GF-D8 (cell line): ENCODE data around the gene CFTR.

Source experiments
- DNase-seq: peaks from one replicate; lab custom pipeline; 2025; lab: John Stamatoyannopoulos, UW

CFTR gene

GRCh38 chr7:117590191-117590590 lies 110.4 kb downstream of the CFTR start:
- DNase-seq: no peak

DNA sequence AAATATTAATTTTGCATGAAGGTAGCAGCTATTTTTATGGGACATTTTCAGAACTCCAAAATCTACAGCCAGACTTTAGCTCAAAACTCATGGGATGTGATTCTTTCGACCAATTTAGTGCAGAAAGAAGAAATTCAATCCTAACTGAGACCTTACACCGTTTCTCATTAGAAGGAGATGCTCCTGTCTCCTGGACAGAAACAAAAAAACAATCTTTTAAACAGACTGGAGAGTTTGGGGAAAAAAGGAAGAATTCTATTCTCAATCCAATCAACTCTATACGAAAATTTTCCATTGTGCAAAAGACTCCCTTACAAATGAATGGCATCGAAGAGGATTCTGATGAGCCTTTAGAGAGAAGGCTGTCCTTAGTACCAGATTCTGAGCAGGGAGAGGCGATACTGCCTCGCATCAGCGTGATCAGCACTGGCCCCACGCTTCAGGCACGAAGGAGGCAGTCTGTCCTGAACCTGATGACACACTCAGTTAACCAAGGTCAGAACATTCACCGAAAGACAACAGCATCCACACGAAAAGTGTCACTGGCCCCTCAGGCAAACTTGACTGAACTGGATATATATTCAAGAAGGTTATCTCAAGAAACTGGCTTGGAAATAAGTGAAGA lies 112.3 kb downstream of the CFTR start:
- DNase-seq: no peak

DNA sequence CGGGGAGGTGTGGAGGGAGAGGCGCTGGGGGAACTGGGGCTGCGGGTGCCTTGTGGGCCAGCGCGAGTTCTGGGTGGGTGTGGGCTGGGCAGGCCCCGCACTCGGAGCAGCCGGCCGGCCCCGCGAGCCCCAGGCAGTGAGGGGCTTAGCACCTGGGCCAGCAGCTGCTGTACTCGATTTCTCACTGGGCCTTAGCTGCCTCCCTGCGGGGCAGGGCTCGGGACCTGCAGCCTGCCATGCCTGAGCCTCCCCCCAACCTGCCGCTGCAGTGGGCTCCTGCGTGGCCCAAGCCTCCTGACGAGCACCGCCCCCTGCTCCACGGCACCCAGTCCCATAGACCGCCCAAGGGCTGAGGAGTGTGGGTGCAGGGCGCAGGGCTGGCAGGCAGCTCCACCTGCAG lies 116.3 kb downstream of the CFTR start:
- DNase-seq: no peak

DNA sequence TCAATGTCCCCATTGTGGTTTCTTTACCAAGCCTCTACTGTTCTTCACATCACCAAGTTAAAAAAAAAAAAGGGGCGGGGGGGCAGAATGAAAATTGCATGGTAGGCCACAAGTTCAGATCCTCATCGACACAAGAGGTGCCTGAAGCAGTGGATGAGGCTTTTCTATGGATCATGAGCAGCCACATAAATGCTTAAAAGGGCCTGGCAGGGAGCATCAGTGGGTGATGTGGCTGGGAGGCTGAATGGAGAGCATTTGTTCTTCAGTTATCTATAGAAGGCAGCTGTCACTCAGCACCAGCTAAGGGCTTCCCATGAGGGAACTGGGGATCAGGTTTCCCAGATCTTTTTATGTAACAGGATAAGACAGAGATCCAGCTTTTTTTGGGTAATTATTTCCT lies 117.9 kb downstream of the CFTR start:
- no peak for DNase-seq

DNA sequence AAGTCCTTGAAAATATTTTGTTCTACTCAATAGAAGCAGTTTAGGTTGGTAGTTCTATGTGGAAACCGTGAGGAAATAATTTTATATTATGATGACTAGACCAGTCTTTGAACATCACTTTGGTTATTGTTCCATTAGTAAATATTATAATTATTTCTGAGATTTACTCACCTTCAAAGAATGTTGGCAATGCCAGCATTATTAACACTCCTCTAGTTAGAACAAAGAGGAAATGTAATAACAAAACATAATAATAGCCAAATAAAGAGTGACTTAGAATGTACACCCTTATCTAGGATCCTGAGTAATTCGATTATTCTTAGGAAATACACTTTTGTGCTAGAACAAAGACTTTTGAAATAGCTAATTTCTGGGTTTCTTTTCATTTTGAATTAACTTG lies 121.1 kb downstream of the CFTR start:
- no peak for DNase-seq

- no peak for DNase-seq
Observed at GRCh38 chr7:117603627-117604026, 123.8 kb downstream of the CFTR start.

DNA sequence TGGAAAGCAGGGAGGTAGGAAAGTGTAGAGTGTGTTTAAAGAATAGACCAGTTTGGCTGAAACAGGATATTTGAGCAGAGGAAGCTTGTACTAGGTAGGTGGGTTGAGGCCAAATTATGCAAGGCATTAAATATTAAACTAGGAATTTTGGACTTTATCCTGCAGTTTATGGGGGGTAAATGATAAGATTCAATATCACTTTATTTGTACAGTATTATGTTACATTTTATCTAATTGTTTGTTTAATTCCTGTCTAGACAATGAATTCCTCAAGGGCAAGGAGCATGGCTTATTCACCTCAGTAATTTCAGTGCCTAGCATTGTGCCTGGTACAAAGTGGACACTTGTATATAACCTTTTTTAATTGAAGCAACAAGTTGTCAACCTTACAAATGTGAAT lies 125.9 kb downstream of the CFTR start:
- DNase-seq: no peak

DNA sequence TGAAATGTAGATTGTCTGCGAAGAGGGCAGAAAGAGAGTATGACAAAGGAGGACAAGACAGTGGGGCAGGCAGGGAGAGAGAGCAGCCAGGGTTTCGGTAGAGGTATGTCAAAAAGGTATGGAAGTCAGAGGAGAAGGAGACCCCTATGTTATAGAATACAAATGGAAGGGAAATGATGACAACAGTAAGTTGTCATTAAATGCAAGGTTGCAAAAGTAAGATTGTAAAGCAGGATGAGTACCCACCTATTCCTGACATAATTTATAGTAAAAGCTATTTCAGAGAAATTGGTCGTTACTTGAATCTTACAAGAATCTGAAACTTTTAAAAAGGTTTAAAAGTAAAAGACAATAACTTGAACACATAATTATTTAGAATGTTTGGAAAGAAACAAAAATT lies 126.3 kb downstream of the CFTR start:
- no peak for DNase-seq

DNA sequence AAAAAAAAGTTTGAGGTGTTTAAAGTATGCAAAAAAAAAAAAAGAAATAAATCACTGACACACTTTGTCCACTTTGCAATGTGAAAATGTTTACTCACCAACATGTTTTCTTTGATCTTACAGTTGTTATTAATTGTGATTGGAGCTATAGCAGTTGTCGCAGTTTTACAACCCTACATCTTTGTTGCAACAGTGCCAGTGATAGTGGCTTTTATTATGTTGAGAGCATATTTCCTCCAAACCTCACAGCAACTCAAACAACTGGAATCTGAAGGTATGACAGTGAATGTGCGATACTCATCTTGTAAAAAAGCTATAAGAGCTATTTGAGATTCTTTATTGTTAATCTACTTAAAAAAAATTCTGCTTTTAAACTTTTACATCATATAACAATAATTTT lies 130.6 kb downstream of the CFTR start:
- DNase-seq: no peak

DNA sequence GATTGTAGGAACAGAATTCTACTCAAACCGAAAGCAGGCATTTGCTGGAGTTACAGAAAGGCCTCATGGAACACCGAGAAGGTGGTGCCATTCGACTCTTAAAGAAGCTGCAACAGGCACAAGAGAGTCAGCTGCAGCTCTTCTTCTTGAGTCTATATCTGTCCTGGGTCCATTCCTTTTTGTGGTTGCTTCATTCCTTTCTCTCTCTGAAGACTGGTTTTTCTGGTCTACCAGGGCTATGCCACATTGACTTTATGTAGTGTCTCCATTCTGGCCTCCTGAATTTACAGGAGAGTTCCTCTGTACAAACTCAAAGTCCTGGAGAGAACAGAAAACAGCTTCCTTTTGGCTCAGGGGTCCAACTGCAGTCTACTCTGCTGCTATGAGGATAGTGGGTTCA lies 132.8 kb downstream of the CFTR start:
- no peak for DNase-seq

DNA sequence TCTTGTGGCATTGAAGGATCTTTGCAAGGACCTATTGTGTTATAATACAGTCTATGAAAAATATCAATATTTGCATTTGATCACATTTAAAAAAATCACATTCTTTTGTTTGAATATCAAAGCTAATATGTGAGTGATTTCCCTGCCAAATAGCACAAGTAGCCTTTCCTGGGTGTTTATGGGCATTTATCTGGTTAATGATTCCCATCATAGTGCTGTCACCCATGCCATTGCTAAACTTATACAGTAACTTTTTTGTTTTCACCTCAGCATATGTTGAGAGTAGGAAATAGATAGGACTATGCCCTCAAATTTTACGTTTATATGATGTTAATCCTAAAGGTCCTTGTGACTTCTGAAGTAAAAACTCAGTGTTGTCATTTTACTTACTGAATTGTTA lies 136.9 kb downstream of the CFTR start:
- no peak for DNase-seq

DNA sequence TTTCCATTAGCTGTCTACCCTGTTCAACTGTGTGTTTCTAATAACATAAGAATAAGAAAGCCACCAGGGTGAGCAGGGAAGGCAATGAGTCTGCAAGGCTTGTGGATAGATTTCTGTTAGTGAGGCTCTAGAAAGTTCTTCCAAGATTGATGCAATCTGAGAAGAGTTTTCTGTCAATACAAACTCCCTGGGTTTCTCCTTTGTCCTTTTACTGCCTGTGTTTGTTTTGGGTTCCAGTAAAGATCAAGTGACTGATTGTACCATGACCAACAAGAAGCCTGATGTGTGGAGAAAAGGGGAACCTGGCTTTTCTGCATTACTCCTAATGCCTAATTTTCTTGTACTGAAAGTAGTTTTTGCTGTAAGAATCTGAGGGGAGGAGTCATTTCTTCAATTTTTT lies 139.9 kb downstream of the CFTR start:
- no peak for DNase-seq

GRCh38 chr7:117621075-117621618 lies 141.3 kb downstream of the CFTR start:
- no peak for DNase-seq

GRCh38 chr7:117623606-117624005 lies 143.8 kb downstream of the CFTR start:
- DNase-seq: no peak

- no peak for DNase-seq
Observed at GRCh38 chr7:117630501-117630900, 150.7 kb downstream of the CFTR start.

DNA sequence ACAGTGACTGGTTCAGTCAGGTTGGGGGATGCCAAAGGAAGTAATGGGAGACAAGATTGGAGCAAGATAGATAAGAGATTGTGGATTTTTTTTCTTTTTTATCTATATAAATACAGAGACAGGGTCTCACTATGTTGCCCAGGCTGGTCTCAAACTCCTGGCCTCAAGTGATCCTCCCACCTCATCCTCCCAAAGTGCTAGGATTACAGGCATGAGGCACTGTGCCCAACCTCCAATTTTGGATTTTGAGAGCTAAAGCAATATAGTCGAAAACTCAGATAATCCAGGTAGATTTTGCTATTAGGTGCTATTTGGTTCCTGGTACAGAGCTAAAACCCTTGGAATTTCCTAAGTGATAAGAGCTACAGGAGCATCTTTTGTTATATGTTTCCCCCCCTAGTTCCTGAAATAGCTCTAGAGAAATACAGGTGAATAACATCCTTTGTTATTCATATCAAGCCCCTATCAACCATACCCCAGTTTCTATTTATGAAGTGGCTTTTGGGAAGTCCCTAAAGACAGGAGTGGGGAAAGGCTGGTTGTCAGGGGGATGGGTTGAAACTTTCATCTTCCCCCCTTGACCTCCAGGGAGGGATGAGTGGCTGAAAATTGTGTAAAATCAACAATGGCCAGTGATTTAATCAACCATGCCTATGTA lies 151.2 kb downstream of the CFTR start:
- DNase-seq: no peak

GRCh38 chr7:117631652-117632051 lies 151.8 kb downstream of the CFTR start:
- no peak for DNase-seq

GRCh38 chr7:117637937-117638336 lies 158.1 kb downstream of the CFTR start:
- no peak for DNase-seq

GRCh38 chr7:117639966-117640365 lies 160.1 kb downstream of the CFTR start:
- no peak for DNase-seq

DNA sequence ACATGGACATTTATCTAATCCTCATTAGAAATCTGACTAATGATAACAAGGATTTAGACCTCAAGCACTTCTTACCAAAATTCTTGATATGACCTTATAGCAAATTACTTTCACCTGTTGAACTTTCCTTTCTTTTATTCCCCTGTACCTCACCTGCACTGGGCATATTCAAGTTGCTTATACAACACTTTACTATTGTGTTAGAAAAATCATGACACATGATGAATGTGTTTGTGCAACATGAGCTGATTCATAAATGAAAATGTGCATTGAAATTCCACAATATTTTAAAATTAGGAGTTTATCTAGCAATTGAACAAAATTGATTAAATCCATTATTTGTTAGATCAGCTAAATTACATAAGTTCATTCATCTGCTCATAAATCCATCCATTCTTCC lies 160.6 kb downstream of the CFTR start:
- no peak for DNase-seq

GRCh38 chr7:117645481-117646165 lies 165.8 kb downstream of the CFTR start:
- DNase-seq: no peak

DNA sequence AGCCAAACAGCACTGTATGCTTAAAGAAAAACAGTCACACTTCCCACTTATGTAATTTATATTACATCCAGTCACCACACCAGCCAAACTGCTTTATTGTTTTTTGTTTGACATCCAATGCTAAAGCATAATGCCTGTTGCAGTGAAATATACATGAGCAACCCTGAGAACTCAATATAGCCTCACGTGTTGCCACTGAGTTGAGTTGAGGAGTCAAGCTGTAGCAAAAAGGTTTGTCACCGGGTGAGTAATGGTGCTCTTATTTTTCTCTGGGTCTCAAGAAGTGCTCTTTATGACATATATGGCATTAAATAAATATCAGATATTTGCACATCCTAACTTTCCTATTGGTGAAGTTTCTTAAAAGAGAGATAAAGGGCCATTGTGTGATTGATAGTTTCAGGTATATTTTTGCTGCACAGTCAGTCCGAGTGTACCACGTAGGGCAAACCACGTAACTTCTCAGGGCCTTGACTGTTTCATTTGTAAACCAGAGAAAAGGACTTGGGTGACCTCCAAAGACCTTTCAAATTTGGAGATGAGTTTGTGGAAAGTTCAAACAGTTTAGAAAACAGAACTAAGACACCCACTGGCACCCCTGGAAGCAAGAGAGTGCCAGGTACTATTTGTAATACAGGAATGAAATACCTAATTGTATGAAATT lies 168.5 kb downstream of the CFTR start:
- DNase-seq: no peak
